K562 (cell line): Measurements from ENCODE around the gene NEURL1. TPM values are rescaled to one million over a fixed set of nuclear protein-coding genes. Genes with fewer than 3 reads are reported as not detected.

ENCODE experiments used
- BRD9 ChIP-seq: fragments of 450-650 bp; IDR thresholded peaks from 2 replicates; pipeline ENCODE4 v1.6.1; 2018; ENCODE audit warnings: low read depth; ENCODE audit not compliant: partially characterized antibody
- CBX3 ChIP-seq, 2 experiments: IDR thresholded peaks; 1 replicate in 1 of 2; 2 replicates in 1 of 2; pipeline ENCODE4 v1.6.1; 2012; ENCODE audit warnings: inconsistent platforms in 2 of 2, low read length in 2 of 2, borderline replicate concordance in 1 of 2, control low read depth in 1 of 2
- CREB1 ChIP-seq, 2 experiments: sonication (generic) in 1 of 2; formaldehyde crosslinking in 1 of 2; IDR thresholded peaks; 2 replicates each; pipeline versions ENCODE4 v1.6.1 to v1.8.0; 2012 to 2022; ENCODE audit warnings: inconsistent platforms in 1 of 2, mild to moderate bottlenecking in 1 of 2, missing genetic modification reagents in 1 of 2, moderate library complexity in 1 of 2
- ELF4 ChIP-seq: fragments of 450-650 bp; formaldehyde crosslinking; IDR thresholded peaks from 2 replicates; pipeline ENCODE4 v1.4.0; 2022; ENCODE audit warnings: missing genetic modification characterization
- FOXP1 ChIP-seq: sonication (generic); formaldehyde crosslinking; IDR thresholded peaks from 2 replicates; pipeline ENCODE4 v1.8.0; 2022; ENCODE audit warnings: mild to moderate bottlenecking, missing genetic modification reagents
- FUS ChIP-seq: fragments of 200-400 bp; formaldehyde crosslinking; optimal IDR thresholded peaks from 2 replicates; pipeline ENCODE3; 2017; ENCODE audit warnings: low read depth, low read length
- GABPA ChIP-seq: fragments of 200-800 bp; sonication (Bioruptor generic); conservative IDR thresholded peaks from 2 replicates; pipeline ENCODE4 v1.6.1; 2016; ENCODE audit warnings: low read depth, missing genetic modification characterization, missing compliant biosample characterization
- HDAC2 ChIP-seq: fragments of 450-650 bp; IDR thresholded peaks from 2 replicates; pipeline ENCODE4 v1.6.1; 2016; ENCODE audit warnings: mild to moderate bottlenecking
- HLTF ChIP-seq: fragments of 450-650 bp; IDR thresholded peaks from 2 replicates; pipeline ENCODE4 v1.6.1; 2016
- MITF ChIP-seq: IDR thresholded peaks from 2 replicates; pipeline ENCODE4 v1.6.1; 2014; ENCODE audit warnings: antibody characterized with exemption
- NCOA4 ChIP-seq: fragments of 450-650 bp; IDR thresholded peaks from 2 replicates; pipeline ENCODE4 v1.6.1; 2018; ENCODE audit warnings: mild to moderate bottlenecking; ENCODE audit not compliant: partially characterized antibody
- NR4A1 ChIP-seq, 2 experiments: fragments of 250-450 bp in 1 of 2; fragments of 450-650 bp in 1 of 2; sonication (Bioruptor Pico) in 1 of 2; IDR thresholded peaks; 2 replicates each; pipeline versions ENCODE4 v1.4.0 to v1.6.1; 2016 to 2020; ENCODE audit warnings: mild to moderate bottlenecking in 2 of 2, missing compliant biosample characterization in 1 of 2, missing genetic modification characterization in 1 of 2, moderate library complexity in 1 of 2
- OTX1 ChIP-seq: fragments of 450-650 bp; formaldehyde crosslinking; IDR thresholded peaks from 2 replicates; pipeline ENCODE4 v1.4.0; 2022; ENCODE audit warnings: mild to moderate bottlenecking
- SNIP1 ChIP-seq: fragments of 450-650 bp; IDR thresholded peaks from 2 replicates; pipeline ENCODE4 v1.7.1; 2017; ENCODE audit warnings: low read depth, mild to moderate bottlenecking
- U2AF1 ChIP-seq: fragments of 200-400 bp; formaldehyde crosslinking; optimal IDR thresholded peaks from 2 replicates; pipeline ENCODE3; 2017; ENCODE audit warnings: mild to moderate bottlenecking, low read depth, low read length, moderate library complexity
- ZNF12 ChIP-seq: sonication (generic); formaldehyde crosslinking; IDR thresholded peaks from 2 replicates; pipeline ENCODE4 v1.4.0; 2020; ENCODE audit warnings: mild to moderate bottlenecking, missing genetic modification reagents
- ZNF239 ChIP-seq: fragments of 250-450 bp; sonication (Bioruptor Pico); IDR thresholded peaks from 2 replicates; pipeline ENCODE4 v1.4.0; 2020; ENCODE audit warnings: mild to moderate bottlenecking
- ZNF589 ChIP-seq: fragments of 200-800 bp; sonication (Bioruptor generic); IDR thresholded peaks from 2 replicates; pipeline ENCODE4 v1.6.1; 2016; ENCODE audit warnings: low read depth, missing genetic modification characterization, missing compliant biosample characterization
- polyA plus RNA-seq, 8 experiments: library from polyadenylated mRNA; depleted of rRNA in 4 of 8; stranded (reverse) in 5 of 8; unstranded in 3 of 8; fragments of >200 nt; fragmentation: Nextera tagmentation in 2 of 8; fragmentation: Illumina TruSeq in 1 of 8; extraction: Ambion mirVana in 2 of 8; extraction: Trizol in 1 of 8; gene quantifications; 2 replicates each; pipeline versions ENCODE4 v1.2.1 to v1.2.3, GENCODE V29; 2011 to 2014; ENCODE audit warnings: inconsistent platforms in 1 of 8, missing spikeins in 1 of 8
- total RNA-seq, 7 experiments: library from RNA; depleted of rRNA in 6 of 7; stranded (reverse); fragments of >200 nt in 6 of 7; fragmentation: Illumina TruSeq in 2 of 7; extraction: Trizol in 2 of 7; gene quantifications; 2 replicates each; pipeline versions ENCODE4 v1.2.1 to v1.2.3, GENCODE V29; 2011 to 2021; ENCODE audit warnings: low replicate concordance in 1 of 7
- TF ChIP-seq, protein P1 (sequence below): sonication (generic); formaldehyde crosslinking; IDR thresholded peaks from 2 replicates; pipeline ENCODE4 v1.8.0; 2023; ENCODE audit warnings: mild to moderate bottlenecking, missing genetic modification reagents
- TF ChIP-seq, protein P2 (sequence below): sonication (generic); formaldehyde crosslinking; IDR thresholded peaks from 2 replicates; pipeline ENCODE4 v1.8.0; 2022; ENCODE audit warnings: mild to moderate bottlenecking, missing genetic modification reagents, borderline replicate concordance

Gene NEURL1
- total and polyA plus RNA-seq, 9 of the 15 experiments (the other 6 are each of a cell fraction or from before 2014, with no cell fraction given) = 0.01 to 0.45 (median 0.16) TPM; not detected in 5

DNA sequence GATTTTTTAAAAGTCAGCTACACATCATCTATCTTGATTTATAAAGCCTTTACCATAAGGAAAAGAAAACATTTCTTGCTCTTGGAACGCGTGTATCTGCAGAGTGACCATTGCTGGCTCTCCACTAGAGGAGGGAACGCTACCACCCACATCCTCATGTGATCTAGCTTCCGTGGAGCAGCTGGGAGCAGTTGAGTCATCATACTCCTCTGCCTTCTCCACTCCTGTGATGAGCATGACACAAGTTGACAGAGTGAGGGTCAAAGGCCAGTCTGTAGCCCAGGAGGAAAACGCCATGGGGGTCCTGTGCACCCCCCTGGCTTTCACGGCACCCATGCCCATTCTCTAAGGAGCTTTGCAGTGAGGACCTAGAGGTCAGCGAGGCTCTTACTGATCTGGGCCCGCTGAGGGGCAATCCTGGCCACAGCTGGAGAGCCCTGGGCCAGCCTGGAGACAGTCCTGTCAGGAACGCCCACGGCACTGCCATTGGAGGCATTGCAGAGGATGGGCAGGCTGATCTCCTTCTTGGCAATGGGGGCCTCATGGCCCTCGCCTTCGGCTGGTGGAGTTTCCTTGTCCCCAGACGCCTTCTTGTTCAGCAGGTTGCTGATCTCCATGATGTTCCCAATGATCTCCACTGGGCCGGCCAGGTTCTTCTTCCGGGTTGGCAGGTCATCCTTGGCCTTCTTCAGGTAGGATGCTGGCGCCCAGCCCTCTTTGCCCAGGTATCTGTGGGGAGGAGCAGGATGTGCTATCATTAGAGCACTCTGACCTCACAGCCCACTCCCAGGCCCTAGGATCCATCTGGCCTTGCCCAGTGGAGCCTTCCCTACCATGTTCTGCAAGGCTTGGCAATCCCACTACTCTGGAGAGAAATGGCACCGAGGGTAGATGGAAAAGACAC is 119.2 kb downstream of the NEURL1 start (continued):
- TF ChIP-seq, protein P1, sequence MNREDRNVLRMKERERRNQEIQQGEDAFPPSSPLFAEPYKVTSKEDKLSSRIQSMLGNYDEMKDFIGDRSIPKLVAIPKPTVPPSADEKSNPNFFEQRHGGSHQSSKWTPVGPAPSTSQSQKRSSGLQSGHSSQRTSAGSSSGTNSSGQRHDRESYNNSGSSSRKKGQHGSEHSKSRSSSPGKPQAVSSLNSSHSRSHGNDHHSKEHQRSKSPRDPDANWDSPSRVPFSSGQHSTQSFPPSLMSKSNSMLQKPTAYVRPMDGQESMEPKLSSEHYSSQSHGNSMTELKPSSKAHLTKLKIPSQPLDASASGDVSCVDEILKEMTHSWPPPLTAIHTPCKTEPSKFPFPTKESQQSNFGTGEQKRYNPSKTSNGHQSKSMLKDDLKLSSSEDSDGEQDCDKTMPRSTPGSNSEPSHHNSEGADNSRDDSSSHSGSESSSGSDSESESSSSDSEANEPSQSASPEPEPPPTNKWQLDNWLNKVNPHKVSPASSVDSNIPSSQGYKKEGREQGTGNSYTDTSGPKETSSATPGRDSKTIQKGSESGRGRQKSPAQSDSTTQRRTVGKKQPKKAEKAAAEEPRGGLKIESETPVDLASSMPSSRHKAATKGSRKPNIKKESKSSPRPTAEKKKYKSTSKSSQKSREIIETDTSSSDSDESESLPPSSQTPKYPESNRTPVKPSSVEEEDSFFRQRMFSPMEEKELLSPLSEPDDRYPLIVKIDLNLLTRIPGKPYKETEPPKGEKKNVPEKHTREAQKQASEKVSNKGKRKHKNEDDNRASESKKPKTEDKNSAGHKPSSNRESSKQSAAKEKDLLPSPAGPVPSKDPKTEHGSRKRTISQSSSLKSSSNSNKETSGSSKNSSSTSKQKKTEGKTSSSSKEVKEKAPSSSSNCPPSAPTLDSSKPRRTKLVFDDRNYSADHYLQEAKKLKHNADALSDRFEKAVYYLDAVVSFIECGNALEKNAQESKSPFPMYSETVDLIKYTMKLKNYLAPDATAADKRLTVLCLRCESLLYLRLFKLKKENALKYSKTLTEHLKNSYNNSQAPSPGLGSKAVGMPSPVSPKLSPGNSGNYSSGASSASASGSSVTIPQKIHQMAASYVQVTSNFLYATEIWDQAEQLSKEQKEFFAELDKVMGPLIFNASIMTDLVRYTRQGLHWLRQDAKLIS (CRISPR knock-in tag) = no peak
- TF ChIP-seq ZNF12 (CRISPR knock-in tag) (no peak), GABPA (no peak), HLTF (no peak), FUS (no peak), FOXP1 (CRISPR knock-in tag) (no peak), BRD9 (no peak), SNIP1 (no peak), CREB1 (IDR thresholded peaks at IDR 0.05) (no peak), CREB1 (CRISPR knock-in tag; IDR thresholded peaks at IDR 0.05) (no peak), MITF (peak; percentile 66; the same call in 1 of the 2 replicates), NR4A1 (CRISPR knock-in tag; IDR thresholded peaks at IDR 0.05) (0 out of 2 replicates have a peak, but pooled peaks have one; percentile 46), NR4A1 (tag; IDR thresholded peaks at IDR 0.05) (peak; percentile 35; the same call in 1 of the 2 replicates), NCOA4 (no peak), ELF4 (no peak), ZNF589 (CRISPR knock-in tag) (peak; percentile 69; the same call in 1 of the 2 replicates), OTX1 (CRISPR knock-in tag) (no peak), ZNF239 (CRISPR knock-in tag) (no peak), HDAC2 (no peak), U2AF1 (no peak), CBX3 (IDR thresholded peaks at IDR 0.05; ENCODE audit: borderline replicate concordance in 1 of 2, low read length in 2 of 2) (no peak)
- TF ChIP-seq, protein P2, sequence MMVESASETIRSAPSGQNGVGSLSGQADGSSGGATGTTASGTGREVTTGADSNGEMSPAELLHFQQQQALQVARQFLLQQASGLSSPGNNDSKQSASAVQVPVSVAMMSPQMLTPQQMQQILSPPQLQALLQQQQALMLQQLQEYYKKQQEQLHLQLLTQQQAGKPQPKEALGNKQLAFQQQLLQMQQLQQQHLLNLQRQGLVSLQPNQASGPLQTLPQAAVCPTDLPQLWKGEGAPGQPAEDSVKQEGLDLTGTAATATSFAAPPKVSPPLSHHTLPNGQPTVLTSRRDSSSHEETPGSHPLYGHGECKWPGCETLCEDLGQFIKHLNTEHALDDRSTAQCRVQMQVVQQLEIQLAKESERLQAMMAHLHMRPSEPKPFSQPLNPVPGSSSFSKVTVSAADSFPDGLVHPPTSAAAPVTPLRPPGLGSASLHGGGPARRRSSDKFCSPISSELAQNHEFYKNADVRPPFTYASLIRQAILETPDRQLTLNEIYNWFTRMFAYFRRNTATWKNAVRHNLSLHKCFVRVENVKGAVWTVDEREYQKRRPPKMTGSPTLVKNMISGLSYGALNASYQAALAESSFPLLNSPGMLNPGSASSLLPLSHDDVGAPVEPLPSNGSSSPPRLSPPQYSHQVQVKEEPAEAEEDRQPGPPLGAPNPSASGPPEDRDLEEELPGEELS (CRISPR knock-in tag) = no peak
